IMR-90 (cell line): Measurements from ENCODE around the gene DOCK10. TPM values are rescaled to one million over a fixed set of nuclear protein-coding genes. Genes with fewer than 3 reads are reported as not detected.

Experiments used
- ATAC-seq: fragments of 200-7000 bp; cut with Tn5 transposase; 2 replicates; pipeline ENCODE4 v1.9.1; 2020; ENCODE audit warnings: low read depth, mild to moderate bottlenecking, moderate library complexity
- BruUV-seq: library from RNA; stranded (reverse); fragments of 400-500 nt; replicated peaks from 2 replicates; lab custom pipeline; 2021; lab: Mats Ljungman, UMichigan
- CTCF ChIA-PET: fragments of 300-600 bp; formaldehyde crosslinking; extraction: SDS; loops from one replicate; lab custom pipeline; 2021; ENCODE audit warnings: antibody characterized with exemption; lab: Yijun Ruan, JAX
- POLR2A ChIA-PET: fragments of 300-600 bp; sonication (Branson Sonifier 250); formaldehyde crosslinking; loops from one replicate; lab custom pipeline; 2022; ENCODE audit warnings: antibody characterized with exemption; ENCODE audit not compliant: unreplicated experiment; lab: Charles Lee
- DNase-seq: peaks from one replicate; pipeline ENCODE4 v3.0.0; 2013
- H2AFZ ChIP-seq: replicated peaks from 2 replicates; pipeline ENCODE3; 2013; ENCODE audit warnings: low read length, mild to moderate bottlenecking; ENCODE audit not compliant: poor library complexity
- H2AK5ac ChIP-seq: 2 replicates; pipeline ENCODE4 v1.6.1; 2013; ENCODE audit warnings: low read depth, low read length, inconsistent platforms
- H2AK9ac ChIP-seq: replicated peaks from 2 replicates; pipeline ENCODE3; 2013; ENCODE audit warnings: mild to moderate bottlenecking, low read depth, low read length, moderate library complexity; ENCODE audit not compliant: poor library complexity
- H2BK120ac ChIP-seq: 2 replicates; pipeline ENCODE4 v1.6.1; 2013; ENCODE audit warnings: low read depth, low read length, inconsistent platforms
- H2BK15ac ChIP-seq: 3 replicates; pipeline ENCODE4 v1.6.1; 2013; ENCODE audit warnings: low read depth, low read length, inconsistent platforms
- H2BK20ac ChIP-seq: 2 replicates; pipeline ENCODE4 v1.6.1; 2013; ENCODE audit warnings: low read depth, mild to moderate bottlenecking, inconsistent platforms, low read length, moderate library complexity
- H2BK5ac ChIP-seq: 2 replicates; pipeline ENCODE4 v1.6.1; 2013; ENCODE audit warnings: mild to moderate bottlenecking, low read depth, low read length, inconsistent platforms; ENCODE audit not compliant: poor library complexity, severe bottlenecking
- H3K14ac ChIP-seq: replicated peaks from 2 replicates; pipeline ENCODE4 v1.6.1; 2013; ENCODE audit warnings: low read depth, low read length, inconsistent platforms
- H3K18ac ChIP-seq: 2 replicates; pipeline ENCODE4 v1.6.1; 2013; ENCODE audit warnings: low read depth, low read length, control low read depth
- H3K23ac ChIP-seq: 2 replicates; pipeline ENCODE4 v1.6.1; 2013; ENCODE audit warnings: low read depth, low read length, inconsistent platforms
- H3K27ac ChIP-seq: 2 replicates; pipeline ENCODE4 v1.5.1; 2013; ENCODE audit warnings: mild to moderate bottlenecking, control low read depth, low read length; ENCODE audit not compliant: insufficient read depth
- H3K27me3 ChIP-seq: 2 replicates; pipeline ENCODE4 v1.6.1; 2013; ENCODE audit warnings: low read length; ENCODE audit not compliant: control insufficient read depth, insufficient read depth
- H3K36me3 ChIP-seq: 2 replicates; pipeline ENCODE4 v1.6.1; 2013; ENCODE audit warnings: low read length, mixed read lengths; ENCODE audit not compliant: control insufficient read depth, insufficient read depth
- H3K4ac ChIP-seq: 2 replicates; pipeline ENCODE4 v1.6.1; 2013; ENCODE audit warnings: low read depth, low read length, inconsistent platforms
- H3K4me1 ChIP-seq: 2 replicates; pipeline ENCODE4 v1.6.1; 2013; ENCODE audit warnings: low read length, mixed read lengths; ENCODE audit not compliant: control insufficient read depth, insufficient read depth
- H3K4me2 ChIP-seq: 2 replicates; pipeline ENCODE4 v1.6.1; 2013; ENCODE audit warnings: low read depth, mild to moderate bottlenecking, control low read depth, low read length, moderate library complexity
- H3K4me3 ChIP-seq: 2 replicates; pipeline ENCODE4 v1.5.1; 2013; ENCODE audit warnings: low read depth, mild to moderate bottlenecking, control low read depth, low read length, moderate library complexity; ENCODE audit not compliant: insufficient read depth
- H3K56ac ChIP-seq: 2 replicates; pipeline ENCODE4 v1.6.1; 2013; ENCODE audit warnings: low read length, inconsistent platforms; ENCODE audit not compliant: insufficient read depth; ENCODE audit errors: extremely low read depth
- H3K79me1 ChIP-seq, 2 experiments: 2 replicates each; pipeline ENCODE4 v1.6.1; 2013; ENCODE audit warnings: low read length in 2 of 2, inconsistent platforms in 1 of 2, low read depth in 1 of 2
- H3K9ac ChIP-seq: 2 replicates; pipeline ENCODE4 v1.6.1; 2013; ENCODE audit warnings: low read depth, low read length, control low read depth
- H3K9me1 ChIP-seq: 2 replicates; pipeline ENCODE4 v1.6.1; 2013; ENCODE audit warnings: low read length, inconsistent platforms; ENCODE audit not compliant: insufficient read depth
- H3K9me3 ChIP-seq: 2 replicates; pipeline ENCODE4 v1.6.1; 2013; ENCODE audit warnings: low read length; ENCODE audit not compliant: control insufficient read depth, insufficient read depth
- H4K20me1 ChIP-seq: 2 replicates; pipeline ENCODE4 v1.6.1; 2013; ENCODE audit warnings: low read length, inconsistent platforms; ENCODE audit not compliant: insufficient read depth
- H4K5ac ChIP-seq: 2 replicates; pipeline ENCODE4 v1.6.1; 2013; ENCODE audit warnings: mild to moderate bottlenecking, low read depth, low read length, control low read depth
- H4K8ac ChIP-seq, 2 experiments: 2 replicates each; pipeline ENCODE4 v1.6.1; 2013; ENCODE audit warnings: low read depth in 2 of 2, low read length in 2 of 2, control low read depth in 1 of 2, inconsistent platforms in 1 of 2
- H4K91ac ChIP-seq: 2 replicates; pipeline ENCODE4 v1.6.1; 2013; ENCODE audit warnings: low read depth, low read length, inconsistent platforms; ENCODE audit not compliant: insufficient read depth
- MAFK ChIP-seq: IDR thresholded peaks from 2 replicates; pipeline ENCODE4 v1.6.1; 2012; ENCODE audit warnings: low read depth, low read length, improper control_type of control experiment
- MAZ ChIP-seq: IDR thresholded peaks from 2 replicates; pipeline ENCODE4 v1.6.1; 2012; ENCODE audit warnings: low read depth, mild to moderate bottlenecking, low read length, improper control_type of control experiment, moderate library complexity, borderline replicate concordance
- USF2 ChIP-seq: fragments of 150-350 bp; IDR thresholded peaks from 2 replicates; pipeline ENCODE4 v1.6.1; 2017; ENCODE audit warnings: mild to moderate bottlenecking, antibody characterized with exemption, low read length, low read depth
- WGBS, 2 experiments: methylation state at CpG; one replicate each; pipeline versions ENCODE4 v1.1.5 to v1.1.7; 2013; ENCODE audit warnings: missing lambda C conversion rate in 2 of 2; ENCODE audit not compliant: insufficient read length in 1 of 2; ENCODE audit errors: extremely low coverage in 2 of 2; 5-methylcytosine and 5-hydroxymethylcytosine counted together
- dilution Hi-C: fragments of 300-500 bp; cut with HindIII; formaldehyde crosslinking; loops from one replicate; pipeline ENCODE4 v1.14.3; 2018; ENCODE audit warnings: low sequenced_read_pairs; ENCODE audit not compliant: unreplicated experiment
- in situ Hi-C: fragments of 300-500 bp; cut with MboI; formaldehyde crosslinking; loops from 3 replicates; pipeline ENCODE4 v1.14.3; 2019; ENCODE audit warnings: low sequenced_read_pairs, inconsistent platforms, mixed read lengths
- intact Hi-C: fragments of 100-400 bp; cut with micrococcal nuclease; formaldehyde crosslinking; loops from 2 replicates; pipeline ENCODE4 v1.10.0; 2022
- polyA plus RNA-seq, 3 experiments: library from polyadenylated mRNA; depleted of rRNA; stranded (reverse); fragments of >200 nt; gene quantifications; 2 replicates each; pipeline ENCODE4 v1.2.3, GENCODE V29; 2012; ENCODE audit warnings: low replicate concordance in 1 of 3
- total RNA-seq: library from RNA; depleted of rRNA; stranded (reverse); fragments of >200 nt; gene quantifications from 2 replicates; pipeline ENCODE4 v1.2.3, GENCODE V29; 2012

Gene DOCK10
- total and polyA plus RNA-seq, 2 of the 4 experiments (the other 2 are of a cell fraction) = 58.6 to 75.3 TPM

GRCh38 chr2:224757934-224758548, 284.2 kb downstream of the DOCK10 start:
- dilution Hi-C loops = no loop called here
- WGBS, 2 experiments = 100% methylated on average over 1 of the region's 3 CpGs; no CpG with 5 or more reads in 1 of the 2 experiments
- CTCF ChIA-PET = no interaction called here

More at GRCh38 chr2:224757934-224758548, 284.2 kb downstream of the DOCK10 start:
- Histone ChIP-seq H3K18ac (no peak overlapping the region), H2BK20ac (no peak overlapping the region), H4K8ac (no peak overlapping the region), H2AK9ac (peak overlapping the region; percentile 24), H3K27me3 (no peaks in the 10 kb centered on the region), H3K4me2 (no peak overlapping the region), H2BK15ac (no peak overlapping the region), H2AFZ (peak overlapping the region; percentile 60), H2BK120ac (no peak overlapping the region), H3K4ac (no peak overlapping the region), H3K27ac (no peak overlapping the region), H3K4me1 (no peaks in the 10 kb centered on the region), H3K9me3 (peaks cover 8% of the 10 kb centered on the region), H3K23ac (no peak overlapping the region), H3K56ac (no peak overlapping the region), H4K91ac (no peak overlapping the region), H2AK5ac (no peak overlapping the region), H3K36me3 (peaks cover 3% of the 10 kb centered on the region), H3K4me3 (no peak overlapping the region), H3K14ac (no peak overlapping the region), H4K20me1 (no peaks in the 10 kb centered on the region), H3K9me1 (no peaks in the 10 kb centered on the region), H4K5ac (no peak overlapping the region), H2BK5ac (no peak overlapping the region), H3K79me1 (no peaks in the 10 kb centered on the region), H3K9ac (no peak overlapping the region)
- no peak for TF ChIP-seq MAFK
- no peak for TF ChIP-seq MAZ
- TF ChIP-seq USF2 = no peak
- intact Hi-C loops = no loop called here
- POLR2A ChIA-PET = no interaction called here
- no peak for ATAC-seq
- in situ Hi-C loops = no loop called here
- BruUV-seq = no TSS peak
- DNase-seq = no peak
